CD4-positive, alpha-beta T cell (primary cell): ENCODE results near the gene ARHGAP10. TPM values are rescaled to one million over a fixed set of nuclear protein-coding genes. Genes with fewer than 3 reads are reported as not detected.

ENCODE experiments used
- ATAC-seq: fragments of 200-7000 bp; cut with Tn5 transposase; one replicate; pipeline ENCODE4 v1.10.0; 2022; ENCODE audit warnings: mild to moderate bottlenecking; ENCODE audit not compliant: poor library complexity
- CTCF ChIA-PET: fragments of 350-600 bp; sonication (Branson Sonifier 250); formaldehyde crosslinking; loops from one replicate; lab custom pipeline; 2021; ENCODE audit warnings: antibody characterized with exemption, inconsistent platforms; lab: Charles Lee
- POLR2A ChIA-PET: fragments of 350-600 bp; sonication (Branson Sonifier 250); formaldehyde crosslinking; loops from one replicate; lab custom pipeline; 2021; ENCODE audit warnings: antibody characterized with exemption, inconsistent platforms; lab: Charles Lee
- DNase-seq, 14 experiments: peaks; one replicate each; pipeline ENCODE4 v3.0.0-alpha.2; 2013 to 2020; ENCODE audit warnings: mixed read lengths in 2 of 14
- H3K27ac ChIP-seq, 2 donors: one replicate each; pipeline versions ENCODE4 v1.5.1 to v1.7.0; 2013; ENCODE audit warnings: low read length in 2 of 2, low read depth in 1 of 2, mild to moderate bottlenecking in 1 of 2
- H3K27me3 ChIP-seq, 2 experiments: 1 replicate in 1 of 2; 2 replicates in 1 of 2; pipeline versions ENCODE4 v1.6.1 to v1.7.0; 2013; ENCODE audit warnings: low read length in 2 of 2, control low read depth in 1 of 2, mild to moderate bottlenecking in 1 of 2, moderate library complexity in 1 of 2; ENCODE audit not compliant: insufficient read depth in 2 of 2, control insufficient read depth in 1 of 2
- H3K36me3 ChIP-seq: one replicate; pipeline ENCODE4 v1.6.1; 2013; ENCODE audit warnings: low read length, control low read depth; ENCODE audit not compliant: insufficient read depth
- H3K4me1 ChIP-seq: one replicate; pipeline ENCODE4 v1.6.1; 2013; ENCODE audit warnings: low read length, control low read depth; ENCODE audit not compliant: insufficient read depth
- H3K4me3 ChIP-seq: one replicate; pipeline ENCODE4 v1.5.1; 2013; ENCODE audit warnings: mild to moderate bottlenecking, low read length, moderate library complexity
- H3K9me3 ChIP-seq, 2 experiments: 1 replicate in 1 of 2; 2 replicates in 1 of 2; pipeline versions ENCODE4 v1.6.1 to v1.7.0; 2013; ENCODE audit warnings: low read length in 2 of 2, mild to moderate bottlenecking in 2 of 2, control low read depth in 1 of 2, moderate library complexity in 1 of 2; ENCODE audit not compliant: control insufficient read depth in 1 of 2, insufficient read depth in 1 of 2
- H3K27ac Mint-ChIP-seq: one replicate; pipeline ENCODE4 v1.8.0; 2020; ENCODE audit warnings: mixed read lengths
- H3K27me3 Mint-ChIP-seq: one replicate; pipeline ENCODE4 v1.8.0; 2021; ENCODE audit warnings: mixed read lengths
- H3K36me3 Mint-ChIP-seq: one replicate; pipeline ENCODE4 v1.8.0; 2021; ENCODE audit warnings: low read depth, mixed read lengths
- H3K4me1 Mint-ChIP-seq: one replicate; pipeline ENCODE4 v1.8.0; 2021; ENCODE audit warnings: low read depth, mixed read lengths
- H3K4me3 Mint-ChIP-seq: one replicate; pipeline ENCODE4 v1.8.0; 2020; ENCODE audit warnings: mild to moderate bottlenecking, mixed read lengths
- H3K9me3 Mint-ChIP-seq: one replicate; pipeline ENCODE4 v1.8.0; 2020; ENCODE audit warnings: mixed read lengths
- CTCF ChIP-seq: fragments of 200-600 bp; IDR thresholded peaks from one replicate; pipeline ENCODE4 v1.8.0; 2022; ENCODE audit warnings: antibody characterized with exemption, mild to moderate bottlenecking
- intact Hi-C, 2 experiments: fragments of 100-400 bp; cut with DNase I in 1 of 2; cut with micrococcal nuclease in 1 of 2; formaldehyde crosslinking; loops; one replicate each; pipeline versions ENCODE4 v1.15.1 to v1.9.0; 2023 to 2025; cut with DNase I, micrococcal nuclease
- total RNA-seq, 174 experiments: library from RNA in 2 of 174; stranded (reverse) in 2 of 174; gene quantifications; one replicate each; pipeline ENCODE4 v1.2.3 and lab custom pipeline; 2021 to 2026

ARHGAP10 gene
- total RNA-seq, 2 experiments from 2014 or later, result 5.6 to 5.7 TPM

- H3K4me3 Mint-ChIP-seq, result no peak overlapping the region
- ATAC-seq (no peak), DNase-seq (no peak)
- H3K36me3 Mint-ChIP-seq, result peaks cover 53% of the 10 kb centered on the region
- H3K27me3 Mint-ChIP-seq, result no peaks in the 10 kb centered on the region
- ChIA-PET POLR2A (no interaction called here), CTCF (interaction anchor here (0.6 kb wide), 1 partner anchor 671 kb away, joined by 3 read pairs; no protein-coding TSS in a partner anchor)
- no peak for TF ChIP-seq CTCF
- no peaks in the 10 kb centered on the region for H3K27me3 ChIP-seq
- no peak overlapping the region for H3K4me3 ChIP-seq
- intact Hi-C loops, result no loop called here
- H3K4me1 Mint-ChIP-seq, result peaks cover 26% of the 10 kb centered on the region
- peaks cover 6% of the 10 kb centered on the region for H3K36me3 ChIP-seq
- H3K27ac ChIP-seq, result no peak overlapping the region
- no peaks in the 10 kb centered on the region for H3K4me1 ChIP-seq
- no peaks in the 10 kb centered on the region for H3K9me3 ChIP-seq
- H3K27ac Mint-ChIP-seq, result no peak overlapping the region
- peaks cover 4% of the 10 kb centered on the region for H3K9me3 Mint-ChIP-seq
Measured at GRCh38 chr4:148091896-148092295, 360.0 kb downstream of the ARHGAP10 start.

DNA sequence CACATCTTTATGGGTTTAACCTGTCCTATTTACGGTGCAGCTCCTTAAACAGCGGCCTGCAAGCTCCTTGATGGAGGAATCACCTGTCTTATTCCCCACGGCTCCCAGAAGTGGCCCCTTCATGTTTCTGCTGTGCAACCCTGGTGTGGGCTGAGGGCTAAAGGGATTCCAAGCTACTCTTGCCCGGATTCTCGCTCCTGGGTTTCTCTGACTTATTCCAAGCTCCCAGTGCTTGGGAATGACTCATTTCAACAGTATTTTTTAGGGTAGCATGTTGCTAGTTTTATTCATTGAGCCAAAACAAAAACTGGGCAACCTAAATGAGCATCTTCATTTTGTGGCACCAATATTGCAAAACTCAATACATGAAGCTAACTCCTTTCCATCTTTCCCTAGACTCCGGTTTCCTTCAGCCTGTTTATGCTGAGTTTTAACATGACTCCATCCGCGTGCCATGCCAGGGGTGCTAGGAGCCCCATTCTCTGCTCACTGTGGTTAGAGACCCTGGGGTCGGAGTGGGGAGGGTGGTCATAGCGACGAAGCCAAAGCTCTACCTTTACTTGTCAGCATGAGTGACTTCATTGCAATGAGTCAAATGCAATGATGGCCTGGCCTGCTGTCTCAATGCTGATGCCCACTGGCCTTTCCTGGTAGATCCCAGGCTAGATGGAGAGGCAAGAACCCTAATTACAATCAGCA, 360.6 kb downstream of the ARHGAP10 start:
- H3K36me3 ChIP-seq, result peaks cover 6% of the 10 kb centered on the region
- intact Hi-C loops, result no loop called here
- H3K27me3 Mint-ChIP-seq, result no peaks in the 10 kb centered on the region
- DNase-seq, result no peak
- no peaks in the 10 kb centered on the region for H3K27me3 ChIP-seq
- H3K4me1 ChIP-seq, result no peaks in the 10 kb centered on the region
- no peak overlapping the region for H3K4me3 ChIP-seq
- TF ChIP-seq CTCF, result no peak
- H3K4me1 Mint-ChIP-seq, result peaks cover 20% of the 10 kb centered on the region
- no peaks in the 10 kb centered on the region for H3K9me3 ChIP-seq
- no peak overlapping the region for H3K4me3 Mint-ChIP-seq
- H3K27ac ChIP-seq, result no peak overlapping the region
- no peak for ATAC-seq
- POLR2A ChIA-PET, result no interaction called here
- H3K36me3 Mint-ChIP-seq, result peaks cover 47% of the 10 kb centered on the region
- CTCF ChIA-PET, result no interaction called here
- H3K9me3 Mint-ChIP-seq, result peaks cover 2% of the 10 kb centered on the region
- H3K27ac Mint-ChIP-seq, result no peak overlapping the region

DNA sequence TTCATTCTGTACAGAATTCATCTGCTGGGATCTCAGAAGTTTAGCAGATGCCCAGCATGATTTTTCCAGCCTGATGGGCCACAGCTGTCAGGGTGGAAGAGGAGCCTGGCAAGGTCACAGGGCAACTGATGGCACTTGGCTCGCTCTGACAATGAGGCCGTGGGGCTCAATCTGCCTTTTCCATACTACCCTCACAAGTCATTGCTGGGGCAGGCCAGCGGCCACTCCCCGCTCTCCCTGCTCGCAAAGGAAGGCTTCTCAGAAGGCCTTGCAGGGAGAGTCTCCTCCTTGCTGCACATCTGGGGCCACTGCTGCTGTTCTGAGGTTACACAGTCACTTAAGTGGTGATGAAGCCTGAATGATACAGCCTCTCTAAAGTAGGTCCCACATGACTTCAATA, 361.2 kb downstream of the ARHGAP10 start:
- ATAC-seq (no peak), DNase-seq (no peak)
- POLR2A ChIA-PET, result no interaction called here
- Mint-ChIP-seq H3K27ac (no peak overlapping the region), H3K27me3 (no peaks in the 10 kb centered on the region), H3K9me3 (no peaks in the 10 kb centered on the region), H3K36me3 (peaks cover 45% of the 10 kb centered on the region), H3K4me1 (peaks cover 18% of the 10 kb centered on the region), H3K4me3 (no peak overlapping the region)
- CTCF ChIA-PET, result no interaction called here
- H3K9me3 ChIP-seq, result no peaks in the 10 kb centered on the region
- intact Hi-C loops, result no loop called here
- H3K4me1 ChIP-seq, result no peaks in the 10 kb centered on the region
- H3K27me3 ChIP-seq, result no peaks in the 10 kb centered on the region
- no peak overlapping the region for H3K4me3 ChIP-seq
- TF ChIP-seq CTCF, result no peak
- peaks cover 6% of the 10 kb centered on the region for H3K36me3 ChIP-seq
- no peak overlapping the region for H3K27ac ChIP-seq
